GM19467 (cell line): ENCODE results near the gene ANO7.
A peak's percentile ranks its signal among the peaks of the same experiment; 100 is the strongest.

ENCODE experiments used
- ATAC-seq: cut with Tn5 transposase; IDR thresholded peaks from one replicate; pipeline ENCODE4 v1.9.1; 2021; ENCODE audit warnings: mild to moderate bottlenecking, moderate library complexity; ENCODE audit not compliant: unreplicated experiment

The ANO7 gene

GRCh38 chr2:241204490-241204889, 16.0 kb downstream of the ANO7 start:
- no peak for ATAC-seq

GRCh38 chr2:241205086-241205485, 16.6 kb downstream of the ANO7 start:
- ATAC-seq: no peak

GRCh38 chr2:241207151-241207550, 18.7 kb downstream of the ANO7 start:
- ATAC-seq: no peak

- ATAC-seq: no peak
These were observed 19.2 kb downstream of the ANO7 start for GRCh38 chr2:241207641-241208040.

- no peak for ATAC-seq
These were observed 19.6 kb downstream of the ANO7 start for GRCh38 chr2:241208058-241208457.

- no peak for ATAC-seq
These were observed 20.8 kb downstream of the ANO7 start for GRCh38 chr2:241209271-241209670.

GRCh38 chr2:241211276-241211675, 22.8 kb downstream of the ANO7 start:
- no peak for ATAC-seq

- ATAC-seq: no peak
These were observed 24.6 kb downstream of the ANO7 start for GRCh38 chr2:241213041-241213440.

GRCh38 chr2:241213567-241213966, 25.1 kb downstream of the ANO7 start:
- ATAC-seq: no peak

- ATAC-seq: no peak
These were observed 25.7 kb downstream of the ANO7 start for GRCh38 chr2:241214209-241214608.

GRCh38 chr2:241214766-241215165, 26.3 kb downstream of the ANO7 start:
- ATAC-seq: no peak

- no peak for ATAC-seq
These were observed 26.9 kb downstream of the ANO7 start for GRCh38 chr2:241215421-241215820.

- no peak for ATAC-seq
These were observed 27.8 kb downstream of the ANO7 start for GRCh38 chr2:241216211-241216761.

GRCh38 chr2:241217320-241218031, 29.0 kb downstream of the ANO7 start:
- ATAC-seq: peak; percentile 42

- no peak for ATAC-seq
These were observed 29.9 kb downstream of the ANO7 start for GRCh38 chr2:241218131-241219029.

GRCh38 chr2:241219030-241219382, 30.5 kb downstream of the ANO7 start:
- no peak for ATAC-seq

- ATAC-seq: no peak
These were observed 31.4 kb downstream of the ANO7 start for GRCh38 chr2:241219856-241220356.

- ATAC-seq: no peak
These were observed 34.9 kb downstream of the ANO7 start for GRCh38 chr2:241223211-241224017.

- ATAC-seq: no peak
These were observed 35.8 kb downstream of the ANO7 start for GRCh38 chr2:241224018-241224850.

- no peak for ATAC-seq
These were observed 36.5 kb downstream of the ANO7 start for GRCh38 chr2:241224851-241225438.
